WTC11 (cell line): ENCODE results near the gene NELL1.

Experiments
- CREB1 ChIP-seq: sonication (generic); formaldehyde crosslinking; IDR thresholded peaks from 2 replicates; pipeline ENCODE4 v1.8.0; 2023; ENCODE audit warnings: mild to moderate bottlenecking, missing genetic modification reagents
- CREM ChIP-seq: sonication (generic); formaldehyde crosslinking; IDR thresholded peaks from 2 replicates; pipeline ENCODE4 v1.8.1; 2022; ENCODE audit warnings: mild to moderate bottlenecking, missing genetic modification reagents, moderate library complexity
- CTCF ChIP-seq: fragments of 200-600 bp; IDR thresholded peaks from 2 replicates; pipeline ENCODE4 v1.8.0; 2022; ENCODE audit warnings: antibody characterized with exemption
- FOXJ3 ChIP-seq: sonication (generic); formaldehyde crosslinking; IDR thresholded peaks from 2 replicates; pipeline ENCODE4 v1.9.0; 2021; ENCODE audit warnings: missing genetic modification reagents, mild to moderate bottlenecking, borderline replicate concordance
- FOXP1 ChIP-seq: sonication (generic); formaldehyde crosslinking; IDR thresholded peaks from 2 replicates; pipeline ENCODE4 v1.8.0; 2022; ENCODE audit warnings: missing genetic modification reagents, mild to moderate bottlenecking, moderate library complexity, borderline replicate concordance
- NR3C1 ChIP-seq: sonication (generic); formaldehyde crosslinking; conservative IDR thresholded peaks from 2 replicates; pipeline ENCODE4 v1.8.1; 2023; ENCODE audit warnings: low read depth, mild to moderate bottlenecking, missing genetic modification reagents
- SP1 ChIP-seq: sonication (generic); formaldehyde crosslinking; conservative IDR thresholded peaks from 2 replicates; pipeline ENCODE4 v1.8.1; 2022; ENCODE audit warnings: missing genetic modification reagents
- USF2 ChIP-seq: sonication (generic); formaldehyde crosslinking; IDR thresholded peaks from 2 replicates; pipeline ENCODE4 v1.8.1; 2023; ENCODE audit warnings: mild to moderate bottlenecking, missing genetic modification reagents, moderate library complexity

GRCh38 chr11:21104641-21105040 is 435.3 kb downstream of the NELL1 start:
- TF ChIP-seq CREM (CRISPR knock-in tag), result no peak
- no peak for TF ChIP-seq CTCF
- TF ChIP-seq FOXJ3 (CRISPR knock-in tag), result no peak
- TF ChIP-seq FOXP1, result no peak
- TF ChIP-seq USF2 (CRISPR knock-in tag), result no peak
- TF ChIP-seq SP1 (CRISPR knock-in tag), result no peak
- TF ChIP-seq CREB1 (CRISPR knock-in tag), result no peak
- TF ChIP-seq NR3C1 (CRISPR knock-in tag), result no peak
